Kidney (tissue), 14 donors: ENCODE data around the gene PNISR. TPM values are rescaled to one million over a fixed set of nuclear protein-coding genes. Genes with fewer than 3 reads are reported as not detected.

Source experiments
- DNase-seq, 5 donors: peaks; one replicate each; pipeline ENCODE4 v3.0.0-alpha.2; 2013 to 2020
- FAIRE-seq: peaks from 2 replicates; lab custom pipeline; 2012; peaks lifted over from hg19 to GRCh38; lab: Jason Lieb, UNC
- H3K27ac ChIP-seq, 2 donors: one replicate each; pipeline ENCODE4 v1.7.0; 2013; ENCODE audit warnings: low read depth in 2 of 2, low read length in 2 of 2, inconsistent platforms in 1 of 2
- H3K27me3 ChIP-seq: one replicate; pipeline ENCODE4 v1.7.1; 2013; ENCODE audit warnings: low read length, inconsistent platforms; ENCODE audit not compliant: control insufficient read depth, insufficient read depth
- H3K36me3 ChIP-seq, 3 donors: one replicate each; pipeline versions ENCODE4 v1.7.0 to v1.7.1; 2013; ENCODE audit warnings: low read length in 3 of 3, control low read depth in 1 of 3, inconsistent platforms in 1 of 3; ENCODE audit not compliant: insufficient read depth in 3 of 3, control insufficient read depth in 2 of 3
- H3K4me1 ChIP-seq, 3 donors: one replicate each; pipeline versions ENCODE4 v1.7.0 to v1.7.1; 2013; ENCODE audit warnings: low read length in 3 of 3, inconsistent platforms in 1 of 3, low read depth in 1 of 3; ENCODE audit not compliant: control insufficient read depth in 2 of 3, insufficient read depth in 2 of 3
- H3K4me3 ChIP-seq, 3 donors: one replicate each; pipeline versions ENCODE4 v1.7.0 to v1.8.1; 2013; ENCODE audit warnings: low read length in 3 of 3, control low read depth in 1 of 3, inconsistent platforms in 1 of 3
- H3K9ac ChIP-seq, 3 donors: one replicate each; pipeline versions ENCODE4 v1.7.0 to v1.7.1; 2013; ENCODE audit warnings: low read length in 3 of 3, control low read depth in 1 of 3, inconsistent platforms in 1 of 3
- H3K9me3 ChIP-seq, 3 donors: one replicate each; pipeline versions ENCODE4 v1.7.0 to v1.7.1; 2013; ENCODE audit warnings: low read length in 3 of 3, control low read depth in 1 of 3, inconsistent platforms in 1 of 3; ENCODE audit not compliant: control insufficient read depth in 2 of 3, insufficient read depth in 1 of 3
- intact Hi-C: fragments of 100-400 bp; cut with DNase I; formaldehyde crosslinking; loops from one replicate; pipeline ENCODE4 v1.11.1; 2022
- polyA plus RNA-seq: library from polyadenylated mRNA; stranded (reverse); fragments of 350-450 nt; fragmentation: Illumina TruSeq; extraction: RNeasy Lipid Tissue Mini Kit (QIAGEN cat#74804); gene quantifications from one replicate; pipeline ENCODE4 v1.2.3, GENCODE V29; 2014; ENCODE audit warnings: low read depth, low replicate concordance; ENCODE audit not compliant: insufficient read depth
- total RNA-seq: library from RNA; stranded (reverse); fragmentation: NEBNext Ultra II Directional; extraction: Animal tissue kit (Norgen Biotek cat#: 25700); gene quantifications from one replicate; pipeline ENCODE4 v1.2.1, GENCODE V29; 2021
- TF ChIP-seq, protein P1 (sequence below): IDR thresholded peaks from 3 replicates; pipeline ENCODE4 v1.5.1; 2012; ENCODE audit warnings: mild to moderate bottlenecking, moderate library complexity, borderline replicate concordance; ENCODE audit not compliant: insufficient read depth; ENCODE audit errors: extremely low read depth
- donor health status: control.
- donor health status: control.
- donor health status: control.
- donor health status: control.
- donor health status: control.
- donor health status: DM: yes; HTN: yes; CAD: no.
- donor health status: Normal renal cell carcinoma (clear cell type).

PNISR gene
- total and polyA plus RNA-seq, 2 donors from 2014 or later, result 69.8 to 97.1 TPM

DNA sequence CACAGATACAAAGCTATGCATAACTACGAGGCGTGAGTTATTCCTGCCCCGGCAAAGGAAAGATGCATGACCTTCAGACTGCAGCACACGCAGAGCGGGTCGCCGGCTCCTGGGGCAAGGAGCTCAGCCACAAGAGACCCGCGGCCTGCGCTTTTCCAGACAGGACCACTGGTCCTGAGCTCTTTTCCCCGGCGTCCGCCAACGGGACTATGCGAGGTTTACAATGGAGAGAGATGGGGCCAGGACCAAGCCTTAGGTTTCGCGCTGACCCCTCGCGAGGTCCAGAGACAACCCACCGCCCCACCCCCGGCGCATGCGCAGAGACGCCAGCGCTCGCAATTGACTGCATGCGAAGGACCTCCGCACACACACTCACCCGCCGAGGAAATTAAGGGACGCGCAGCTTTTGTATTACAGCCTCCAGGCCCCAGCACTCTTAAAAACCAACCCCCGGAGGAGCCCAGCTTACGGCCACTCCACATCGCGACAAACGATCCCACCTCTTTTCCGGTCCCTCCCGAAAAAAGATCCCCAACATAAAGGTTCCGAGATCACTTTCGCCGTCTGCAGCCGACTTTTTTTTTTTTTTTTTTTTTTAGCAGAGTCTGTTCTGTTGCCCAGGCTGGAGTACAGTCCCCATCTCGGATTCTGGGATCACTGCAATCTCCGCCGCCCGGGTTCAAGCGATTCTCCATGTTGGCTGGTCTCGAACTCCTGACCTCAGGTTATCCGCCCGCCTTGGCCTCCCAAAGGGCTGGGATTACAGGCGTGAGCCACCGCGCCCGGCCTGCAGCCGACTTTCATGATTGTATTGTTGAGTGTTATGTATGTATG, 31.2 kb downstream of the PNISR start, which contains the start of gene COQ3:
Gene COQ3 (minus strand): TSS at position 498 of the 834 bp plus-strand sequence. CDS start 16 bp downstream, at position 482.
- FAIRE-seq (no peak), DNase-seq (peak; percentile 89 to 94 (median 93))

DNA sequence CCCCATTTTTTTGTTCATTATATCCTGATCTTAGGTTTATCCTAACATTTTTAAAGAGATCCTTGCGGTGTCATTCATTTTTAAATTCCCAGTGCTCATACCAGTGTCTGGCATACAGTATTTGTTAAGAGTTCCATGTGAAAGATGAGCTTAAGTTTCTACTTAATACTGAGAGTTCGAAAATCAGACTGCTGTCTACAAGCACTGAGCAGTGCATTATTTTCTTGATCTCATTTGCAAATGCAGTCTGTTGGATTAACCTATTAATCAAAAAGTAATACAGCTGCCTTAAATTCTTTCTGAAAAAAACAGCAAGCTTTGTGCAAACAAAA, 31.8 kb downstream of the PNISR start:
- DNase-seq, result no peak
- no peak overlapping the region for H3K27ac ChIP-seq

More for the DNA sequence above, 31.2 kb downstream of the PNISR start, which contains the start of gene COQ3:
- Histone ChIP-seq H3K27ac (peak within 1 kb of the TSS; percentile 49 to 80), H3K4me1 (no peaks in the 10 kb centered on the region), H3K9me3 (no peaks in the 10 kb centered on the region), H3K9ac (peak within 1 kb of the TSS; percentile 31 to 89 (median 80)), H3K4me3 (peak within 1 kb of the TSS; percentile 61 to 85 (median 85)), H3K27me3 (no peaks in the 10 kb centered on the region), H3K36me3 (peaks cover 0 to 2% (median 0%) of the 10 kb centered on the region in 3 donors)
- intact Hi-C loops, result no loop called here
- TF ChIP-seq, protein P1, sequence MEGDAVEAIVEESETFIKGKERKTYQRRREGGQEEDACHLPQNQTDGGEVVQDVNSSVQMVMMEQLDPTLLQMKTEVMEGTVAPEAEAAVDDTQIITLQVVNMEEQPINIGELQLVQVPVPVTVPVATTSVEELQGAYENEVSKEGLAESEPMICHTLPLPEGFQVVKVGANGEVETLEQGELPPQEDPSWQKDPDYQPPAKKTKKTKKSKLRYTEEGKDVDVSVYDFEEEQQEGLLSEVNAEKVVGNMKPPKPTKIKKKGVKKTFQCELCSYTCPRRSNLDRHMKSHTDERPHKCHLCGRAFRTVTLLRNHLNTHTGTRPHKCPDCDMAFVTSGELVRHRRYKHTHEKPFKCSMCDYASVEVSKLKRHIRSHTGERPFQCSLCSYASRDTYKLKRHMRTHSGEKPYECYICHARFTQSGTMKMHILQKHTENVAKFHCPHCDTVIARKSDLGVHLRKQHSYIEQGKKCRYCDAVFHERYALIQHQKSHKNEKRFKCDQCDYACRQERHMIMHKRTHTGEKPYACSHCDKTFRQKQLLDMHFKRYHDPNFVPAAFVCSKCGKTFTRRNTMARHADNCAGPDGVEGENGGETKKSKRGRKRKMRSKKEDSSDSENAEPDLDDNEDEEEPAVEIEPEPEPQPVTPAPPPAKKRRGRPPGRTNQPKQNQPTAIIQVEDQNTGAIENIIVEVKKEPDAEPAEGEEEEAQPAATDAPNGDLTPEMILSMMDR, result no peak

DNA sequence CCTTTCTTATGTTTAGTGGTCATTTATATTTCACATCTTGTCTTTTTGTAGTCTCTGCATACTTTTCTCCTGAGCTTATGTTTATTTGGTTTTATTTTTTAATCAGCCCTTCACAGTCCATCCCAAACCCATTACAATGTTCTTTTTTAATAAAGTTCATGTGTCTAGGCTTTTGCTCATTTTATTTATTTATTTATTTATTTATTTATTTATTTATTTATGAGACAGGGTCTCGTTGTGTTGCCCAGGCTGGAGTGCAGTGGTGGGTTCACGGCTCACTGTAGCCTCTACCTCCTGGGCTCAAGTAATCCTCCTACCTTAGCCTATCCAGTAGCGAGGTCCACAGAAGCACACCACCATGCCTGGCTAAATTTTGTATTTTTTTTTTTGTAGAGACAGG, 34.2 kb downstream of the PNISR start:
- FAIRE-seq, result no peak
- intact Hi-C loops, result no loop called here

More for the DNA sequence above, 31.8 kb downstream of the PNISR start:
- peak overlapping the region; percentile 31 to 89 (median 80) for H3K9ac ChIP-seq
- intact Hi-C loops, result no loop called here
- no peak for FAIRE-seq
- no peaks in the 10 kb centered on the region for H3K9me3 ChIP-seq
- peaks cover 0 to 2% (median 0%) of the 10 kb centered on the region in 3 donors for H3K36me3 ChIP-seq
- peak overlapping the region; percentile 61 to 85 (median 85) for H3K4me3 ChIP-seq
- no peaks in the 10 kb centered on the region for H3K4me1 ChIP-seq
- TF ChIP-seq, protein P1, result no peak
- no peaks in the 10 kb centered on the region for H3K27me3 ChIP-seq

More for the DNA sequence above, 34.2 kb downstream of the PNISR start:
- no peaks in the 10 kb centered on the region for H3K27me3 ChIP-seq
- H3K36me3 ChIP-seq, result no peaks in the 10 kb centered on the region
- H3K27ac ChIP-seq, result no peak overlapping the region
- no peak overlapping the region for H3K9ac ChIP-seq
- H3K9me3 ChIP-seq, result no peaks in the 10 kb centered on the region
- H3K4me3 ChIP-seq, result no peak overlapping the region
- DNase-seq, result no peak
- no peaks in the 10 kb centered on the region for H3K4me1 ChIP-seq
- TF ChIP-seq, protein P1, result no peak
